Gastroesophageal sphincter (tissue), 4 donors: ENCODE results near the gene VPS37C. TPM values are rescaled to one million over a fixed set of nuclear protein-coding genes. Genes with fewer than 3 reads are reported as not detected.
A peak's percentile ranks its signal among the peaks of the same experiment; 100 is the strongest.
"Not testable (repeated sequence)": the region's sequence is repeated elsewhere in the genome, so short reads cannot be mapped to it uniquely, and the experiment has no call there.

ENCODE experiments used
- ATAC-seq: fragments of 150-250 bp; one replicate; pipeline ENCODE4 v1.9.1; 2016; ENCODE audit warnings: mild to moderate bottlenecking, moderate library complexity
- H3K27ac ChIP-seq, 4 donors: fragments of 200-600 bp; sonication (generic) in 3 of 4; 1 replicate in 3 of 4; 2 replicates in 1 of 4; pipeline ENCODE4 v1.5.1; 2016 to 2019
- H3K27me3 ChIP-seq: fragments of 200-600 bp; sonication (generic); one replicate; pipeline ENCODE4 v1.5.1; 2019
- H3K36me3 ChIP-seq, 2 donors: fragments of 200-600 bp; sonication (generic); one replicate each; pipeline ENCODE4 v1.5.1; 2019; ENCODE audit warnings: control low read depth in 1 of 2
- H3K4me1 ChIP-seq, 3 donors: fragments of 200-600 bp; sonication (generic); 1 replicate in 2 of 3; 2 replicates in 1 of 3; pipeline ENCODE4 v1.5.1; 2016 to 2019; ENCODE audit warnings: control low read depth in 2 of 3
- H3K4me3 ChIP-seq, 2 donors: fragments of 200-600 bp; sonication (generic); one replicate each; pipeline ENCODE4 v1.5.1; 2019; ENCODE audit warnings: mild to moderate bottlenecking in 1 of 2, moderate library complexity in 1 of 2
- H3K9me3 ChIP-seq, 3 donors: fragments of 200-600 bp; sonication (generic); one replicate each; pipeline ENCODE4 v1.5.1; 2017 to 2019; ENCODE audit warnings: control low read depth in 2 of 3
- CTCF ChIP-seq, 4 experiments: fragments of 200-600 bp in 2 of 4; fragments of 450-650 bp in 2 of 4; sonication (generic) in 1 of 4; IDR thresholded peaks; one replicate each; pipeline ENCODE4 v1.5.1; 2017 to 2019; ENCODE audit warnings: antibody characterized with exemption in 4 of 4, mild to moderate bottlenecking in 2 of 4, moderate library complexity in 2 of 4
- EP300 ChIP-seq: sonication (generic); formaldehyde crosslinking; IDR thresholded peaks from one replicate; pipeline ENCODE4 v1.6.1; 2017; ENCODE audit warnings: antibody characterized with exemption, mild to moderate bottlenecking
- POLR2A ChIP-seq, 2 donors: fragments of 450-650 bp; IDR thresholded peaks; one replicate each; pipeline ENCODE4 v1.6.1; 2017; ENCODE audit warnings: antibody characterized with exemption in 2 of 2, mild to moderate bottlenecking in 2 of 2, moderate library complexity in 1 of 2
- POLR2AphosphoS5 ChIP-seq: sonication (generic); formaldehyde crosslinking; IDR thresholded peaks from one replicate; pipeline ENCODE4 v1.6.1; 2017; ENCODE audit warnings: antibody characterized with exemption
- WGBS, 2 donors: methylation state at CpG; one replicate each; pipeline ENCODE4 v1.1.5; 2018; ENCODE audit warnings: low coverage in 1 of 2; 5-methylcytosine and 5-hydroxymethylcytosine counted together
- total RNA-seq, 4 donors: library from RNA; depleted of rRNA; stranded (reverse); fragments of >200 nt; gene quantifications; one replicate each; pipeline ENCODE4 v1.1.0, GENCODE V29; 2016

The VPS37C gene
- total RNA-seq, result 10 to 100 TPM; 19.1 to 41.9 (median 25.5) TPM

DNA sequence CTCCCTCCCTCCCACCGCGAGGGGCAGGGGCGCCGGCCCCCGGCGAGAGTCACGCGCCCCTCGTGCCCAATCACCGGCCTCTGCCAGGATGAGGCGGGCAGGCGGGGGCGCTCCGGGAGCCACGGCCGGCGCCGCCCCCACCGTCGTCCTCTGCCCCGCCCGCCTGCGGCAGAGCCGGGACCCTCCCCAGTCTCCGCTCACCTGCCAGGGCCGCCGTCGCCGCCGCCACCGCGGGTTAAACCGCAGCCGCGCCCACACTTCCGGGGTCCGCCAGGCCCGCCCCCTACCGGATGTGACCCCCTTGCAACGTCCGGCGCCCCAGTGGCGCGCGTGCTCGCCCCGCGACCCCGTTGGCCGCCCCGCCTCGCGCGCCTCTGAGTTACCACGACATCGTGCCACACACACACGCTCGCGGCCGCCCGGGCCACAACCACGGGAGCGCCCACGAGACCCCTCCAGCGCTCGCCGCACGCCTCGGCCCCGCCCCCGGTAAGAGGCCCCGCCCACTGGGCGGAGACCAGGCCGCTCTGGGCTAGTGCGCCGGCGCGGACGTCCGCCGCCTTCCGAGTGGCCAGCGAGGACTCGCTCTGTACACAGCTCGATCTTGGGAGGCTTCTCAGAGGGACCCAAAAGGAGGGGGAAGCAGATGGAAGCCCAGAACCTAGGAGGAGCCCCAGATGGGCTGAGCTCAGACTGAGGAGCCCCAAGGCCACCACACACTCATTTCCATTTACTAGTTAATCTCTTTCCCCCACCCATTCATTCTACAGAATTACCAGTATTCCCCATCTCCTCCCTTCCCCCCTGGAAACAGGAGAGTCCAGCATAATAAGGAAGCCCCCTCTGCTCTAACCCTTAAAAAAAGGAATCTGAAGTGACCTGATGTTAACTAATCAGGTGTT is at the start of gene VPS37C:
Gene VPS37C, minus strand, starts transcription at position 237 of the 902 bp plus-strand sequence. CDS start 22,597 bp downstream, outside the sequence.
- H3K27ac ChIP-seq, result peak within 1 kb of the TSS; percentile 80 to 99 (median 98)
- ATAC-seq, result peak; percentile 97
- no CpG with 5 or more reads among the region's 85 CpGs for WGBS, 2 donors
- H3K27me3 ChIP-seq, result no peaks in the 10 kb centered on the region
- H3K4me1 ChIP-seq, result peaks cover 5 to 43% (median 8%) of the 10 kb centered on the region in 3 donors
- TF ChIP-seq POLR2A (IDR thresholded peaks at IDR 0.05) (peak; percentile 70 to 79), CTCF (IDR thresholded peaks at IDR 0.05) (peak in 3 of 4 experiments; percentile 35 to 53 (median 43)), EP300 (no peak), POLR2AphosphoS5 (peak; percentile 43)
- no peaks in the 10 kb centered on the region for H3K9me3 ChIP-seq
- H3K4me3 ChIP-seq, result peak within 1 kb of the TSS; percentile 61 to 84
- no peaks in the 10 kb centered on the region for H3K36me3 ChIP-seq

DNA sequence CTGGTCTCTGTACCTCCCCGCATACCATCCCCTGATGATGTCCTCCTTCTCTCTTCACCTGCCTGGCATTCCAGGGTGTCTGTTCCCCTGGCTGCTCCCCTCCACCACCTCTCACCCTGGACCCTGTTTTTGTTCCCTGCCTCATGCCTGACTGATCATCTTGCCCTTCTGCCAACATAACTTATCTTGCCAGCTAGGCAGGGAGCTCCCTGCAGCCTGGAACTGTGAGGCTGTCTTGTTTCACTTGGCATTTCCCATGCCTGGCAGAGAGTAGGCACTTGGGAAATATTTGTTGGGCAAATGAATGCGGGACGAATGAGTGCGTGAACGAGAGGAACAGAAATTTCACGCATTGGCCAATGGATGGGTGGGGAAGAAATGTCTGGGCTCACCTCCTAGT is 49.4 kb upstream of the VPS37C start:
- not testable (repeated sequence) for H3K36me3 ChIP-seq, H3K27me3 ChIP-seq, H3K4me3 ChIP-seq, H3K27ac ChIP-seq, H3K4me1 ChIP-seq, H3K9me3 ChIP-seq, ATAC-seq
- no CpG with 5 or more reads among the region's 6 CpGs for WGBS, 2 donors

- WGBS, 2 donors, result no CpG with 5 or more reads among the region's 9 CpGs
- not testable (repeated sequence) for ATAC-seq
Observed at GRCh38 chr11:61207636-61208310, 46.5 kb upstream of the VPS37C start.

DNA sequence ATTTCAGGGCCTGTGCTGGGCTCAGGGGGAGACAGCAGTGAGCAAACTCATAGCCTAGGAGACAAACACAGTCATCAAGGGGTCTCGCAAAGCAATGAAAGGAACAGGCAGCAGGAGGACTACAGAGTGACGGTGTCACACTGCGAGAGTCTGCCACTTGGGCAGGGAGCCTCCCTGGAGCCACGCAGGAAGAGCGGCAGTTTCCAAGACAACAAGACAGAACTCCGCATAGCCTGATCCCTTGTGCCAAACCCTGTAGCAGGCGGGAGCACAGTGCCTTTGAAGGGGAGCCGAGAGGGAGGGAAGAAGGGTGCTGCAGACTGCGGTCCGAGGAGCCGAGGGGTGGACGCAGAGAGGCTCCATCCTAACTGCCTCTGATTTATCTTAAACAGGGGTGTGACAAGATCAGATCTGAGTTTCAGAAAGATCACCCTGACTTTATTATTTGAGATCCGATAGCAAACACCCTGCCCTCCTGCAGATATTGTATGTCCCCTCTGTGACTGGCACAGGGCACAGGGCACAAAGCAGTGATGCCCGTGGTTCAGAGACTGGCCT is 43.4 kb upstream of the VPS37C start:
- not testable (repeated sequence) for H3K36me3 ChIP-seq, H3K27ac ChIP-seq, H3K4me1 ChIP-seq, H3K4me3 ChIP-seq, H3K27me3 ChIP-seq, ATAC-seq, H3K9me3 ChIP-seq
- WGBS, 2 donors, result 60 to 67% methylated on average over 2 to 10 of the region's 14 CpGs

More at GRCh38 chr11:61207636-61208310, 46.5 kb upstream of the VPS37C start:
- H3K27me3 ChIP-seq, H3K9me3 ChIP-seq, H3K27ac ChIP-seq, H3K4me3 ChIP-seq, H3K4me1 ChIP-seq, H3K36me3 ChIP-seq: not testable (repeated sequence)

DNA sequence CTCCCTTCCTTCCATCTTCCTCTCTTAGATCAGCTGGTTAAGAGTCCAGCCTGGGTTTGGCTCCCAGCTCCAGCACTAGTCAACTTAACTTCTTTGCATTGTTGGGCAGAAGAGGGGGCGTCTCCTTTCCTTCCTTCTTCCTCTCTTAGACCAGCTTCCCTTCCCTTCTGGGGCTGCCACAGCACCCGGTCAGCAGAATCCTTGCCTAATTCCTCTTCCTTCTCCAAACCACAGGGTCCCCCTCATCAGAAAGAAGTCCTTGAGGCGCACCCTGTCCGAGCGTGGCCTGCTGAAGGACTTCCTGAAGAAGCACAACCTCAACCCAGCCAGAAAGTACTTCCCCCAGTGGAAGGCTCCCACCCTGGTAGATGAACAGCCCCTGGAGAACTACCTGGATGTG is 42.6 kb upstream of the VPS37C start:
- peak; percentile 46 for ATAC-seq
- WGBS, 2 donors, result no CpG with 5 or more reads among the region's 5 CpGs
- not testable (repeated sequence) for H3K9me3 ChIP-seq

GRCh38 chr11:61202950-61203746 is 41.9 kb upstream of the VPS37C start, which contains the start of gene PGA3:
TSS of gene PGA3 (plus strand) at chr11:61203515. CDS start at chr11:61203565, 50 bp downstream.
- H3K4me3 ChIP-seq, H3K27me3 ChIP-seq, H3K36me3 ChIP-seq, H3K27ac ChIP-seq, ATAC-seq, H3K4me1 ChIP-seq: not testable (repeated sequence)
- peaks cover 0 to 13% (median 0%) of the 10 kb centered on the region in 3 donors for H3K9me3 ChIP-seq
- WGBS, 2 donors, result 40 to 56% methylated on average over 1 to 8 of the region's 18 CpGs

More for the DNA sequence above, 42.6 kb upstream of the VPS37C start:
- not testable (repeated sequence) for H3K4me1 ChIP-seq, H3K4me3 ChIP-seq, H3K27me3 ChIP-seq, H3K27ac ChIP-seq, H3K36me3 ChIP-seq

- 80% methylated on average over 2 of the region's 14 CpGs; no CpG with 5 or more reads in 1 of the 2 donors for WGBS, 2 donors
- Histone ChIP-seq H3K27me3 (peaks cover 20% of the 10 kb centered on the region), H3K4me1 (no peaks in the 10 kb centered on the region), H3K36me3 (no peaks in the 10 kb centered on the region), H3K27ac (no peak overlapping the region), H3K4me3 (no peak overlapping the region), H3K9me3 (peaks cover 0 to 13% (median 0%) of the 10 kb centered on the region in 3 donors)
- TF ChIP-seq CTCF (IDR thresholded peaks at IDR 0.05) (no peak), POLR2A (IDR thresholded peaks at IDR 0.05) (no peak), POLR2AphosphoS5 (no peak)
- no peak for ATAC-seq
Observed at GRCh38 chr11:61201476-61201875, 40.2 kb upstream of the VPS37C start.
